GM12875 (cell line): Measurements from ENCODE around the gene OR4A5.
"Not testable (repeated sequence)": the region's sequence is repeated elsewhere in the genome, so short reads cannot be mapped to it uniquely, and the experiment has no call there.

Experiments used
- H3K4me3 ChIP-seq: one replicate; pipeline ENCODE4 v1.5.1; 2011; ENCODE audit warnings: low read depth, low read length, control low read depth

Gene OR4A5

GRCh38 chr11:54706532-54706931 lies at the start of gene OR4A5:
Gene OR4A5, plus strand, starts transcription at chr11:54706832. Its CDS starts 53 bp downstream, at chr11:54706885.
- H3K4me3 ChIP-seq = not testable (repeated sequence)

- not testable (repeated sequence) for H3K4me3 ChIP-seq
Measured at GRCh38 chr11:54720094-54720493, 13.5 kb downstream of the OR4A5 start.
